NCI-H2227 treated with DMSO at 0.1 percent for 48 hours (cell line): ENCODE results near the gene CMSS1.
A peak's percentile ranks its signal among the peaks of the same experiment; 100 is the strongest.

Source experiments
- DNase-seq: peaks from one replicate; lab custom pipeline; 2025; lab: John Stamatoyannopoulos, UW

The CMSS1 gene

DNA sequence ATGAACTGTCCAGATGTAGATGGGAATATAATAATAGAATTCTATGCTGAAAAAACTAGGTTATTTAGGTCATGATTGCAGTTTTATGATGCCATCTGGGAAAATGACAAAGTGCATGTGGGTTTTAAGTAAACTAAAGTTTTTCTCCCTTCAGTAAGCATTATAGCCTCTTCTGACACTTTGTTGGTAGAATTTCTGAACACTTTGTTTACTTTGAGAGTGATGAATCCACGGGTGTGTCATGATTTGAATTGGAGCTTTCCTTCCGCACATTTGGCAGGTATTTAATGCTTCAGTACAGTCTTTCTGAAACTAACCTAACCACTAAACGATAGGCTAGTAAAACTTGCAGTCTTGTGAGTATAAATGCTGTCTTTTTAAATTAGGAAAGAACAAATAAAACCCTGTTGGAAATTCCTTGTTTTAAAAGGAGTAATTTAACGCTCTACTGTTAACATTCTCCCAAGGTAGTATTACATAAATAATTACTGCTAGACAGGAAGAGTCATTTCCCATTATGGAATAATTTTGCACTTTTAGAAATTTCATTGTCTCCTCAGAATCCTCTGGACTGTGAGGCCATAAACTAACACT lies 289.7 kb downstream of the CMSS1 start:
- no peak for DNase-seq

DNA sequence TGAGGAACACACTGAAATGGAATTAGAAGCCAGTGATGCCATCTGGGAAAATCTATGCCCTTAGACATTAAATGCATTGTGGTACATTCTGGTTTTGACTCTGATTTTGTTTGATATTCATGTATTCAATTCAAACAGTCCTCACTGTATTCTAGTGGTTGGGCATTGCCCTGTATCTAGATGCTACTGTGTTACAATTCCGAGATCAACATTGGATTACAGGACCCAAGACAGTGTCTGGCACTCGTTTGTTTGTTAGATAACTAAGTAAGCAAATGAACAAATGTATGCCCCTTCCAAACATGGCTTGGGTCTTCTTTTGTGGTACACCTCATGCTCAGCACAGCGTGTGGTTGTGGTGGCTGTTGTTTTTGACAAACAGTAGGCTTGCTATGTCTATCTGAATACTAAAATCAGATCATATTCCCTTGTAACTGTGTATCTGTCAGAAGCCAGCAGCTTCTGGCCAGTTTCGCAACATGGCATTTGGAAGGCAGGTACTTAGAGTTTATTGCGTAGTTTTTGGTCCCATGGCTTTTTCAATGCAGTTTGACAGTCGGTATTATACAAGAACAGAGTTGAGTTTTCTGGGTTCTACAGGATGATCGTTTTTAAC lies 290.9 kb downstream of the CMSS1 start:
- no peak for DNase-seq

DNA sequence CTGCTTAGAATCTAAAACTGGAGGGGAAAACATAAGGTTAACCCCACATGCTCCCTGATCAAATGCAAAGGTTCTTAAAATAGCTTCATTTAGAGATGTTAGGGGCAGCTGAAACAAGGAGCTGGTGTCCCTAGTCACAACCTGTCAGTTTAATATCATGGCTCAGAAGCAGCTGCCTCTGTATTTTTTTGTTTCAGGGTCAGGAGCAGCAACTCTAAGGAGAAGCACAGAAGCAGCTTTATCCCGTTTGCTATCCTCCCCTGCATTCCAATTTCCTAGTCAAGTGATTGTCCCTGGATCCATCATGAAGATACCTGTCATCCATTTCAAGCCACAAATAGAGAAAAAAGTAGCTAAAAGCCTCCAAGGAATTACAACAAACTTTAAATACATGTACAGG lies 292.5 kb downstream of the CMSS1 start:
- DNase-seq = no peak

DNA sequence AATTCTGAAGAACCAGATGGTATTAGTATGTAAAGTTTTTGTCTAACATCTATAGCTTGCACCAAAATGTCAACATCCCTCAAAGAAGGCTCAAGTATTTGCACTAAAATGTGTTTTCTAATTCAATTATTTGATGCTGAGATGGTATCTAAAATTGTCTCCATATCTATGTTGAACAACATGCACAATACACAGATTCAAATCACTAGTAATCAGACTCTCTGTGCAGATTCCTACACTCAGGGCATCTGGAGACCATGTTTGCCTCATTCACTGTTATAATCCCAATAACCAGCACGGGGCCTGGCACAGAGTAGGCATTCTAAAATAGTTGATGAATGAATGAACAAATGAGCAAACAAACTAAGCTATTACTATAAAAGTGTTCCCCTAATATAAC lies 294.1 kb downstream of the CMSS1 start:
- DNase-seq = no peak

DNA sequence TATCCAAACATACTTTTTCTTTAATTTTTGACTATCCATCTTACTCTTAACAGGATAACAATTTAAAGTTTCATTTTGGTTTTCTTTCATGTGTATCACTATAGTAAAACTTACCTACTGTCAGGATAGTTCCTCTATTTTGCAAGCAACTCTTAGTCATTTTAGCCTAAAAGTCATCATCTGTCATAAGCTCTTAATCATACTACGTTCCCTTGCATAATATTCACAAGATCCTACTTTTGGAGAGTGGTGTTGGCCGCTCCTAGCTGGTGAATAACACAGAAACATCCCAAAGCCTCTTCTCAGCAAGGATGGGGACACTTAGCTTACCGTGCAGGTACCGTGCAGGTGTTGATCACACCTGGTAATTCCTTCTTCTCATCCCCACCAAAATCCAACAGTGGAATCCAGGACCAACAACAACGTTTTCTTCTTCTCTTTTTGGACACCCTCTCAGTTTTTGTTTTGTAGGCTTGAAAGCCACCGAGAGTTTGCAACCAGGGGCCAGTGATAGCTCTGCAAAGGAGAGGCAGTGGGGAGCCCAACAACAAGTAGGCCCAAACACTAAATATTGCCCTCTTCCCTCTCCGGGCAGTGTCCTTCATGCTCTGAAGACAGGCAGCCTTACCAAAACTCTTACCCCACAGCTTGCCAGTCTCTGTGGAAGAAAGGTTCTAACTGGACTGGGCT lies 296.2 kb downstream of the CMSS1 start:
- DNase-seq = no peak

DNA sequence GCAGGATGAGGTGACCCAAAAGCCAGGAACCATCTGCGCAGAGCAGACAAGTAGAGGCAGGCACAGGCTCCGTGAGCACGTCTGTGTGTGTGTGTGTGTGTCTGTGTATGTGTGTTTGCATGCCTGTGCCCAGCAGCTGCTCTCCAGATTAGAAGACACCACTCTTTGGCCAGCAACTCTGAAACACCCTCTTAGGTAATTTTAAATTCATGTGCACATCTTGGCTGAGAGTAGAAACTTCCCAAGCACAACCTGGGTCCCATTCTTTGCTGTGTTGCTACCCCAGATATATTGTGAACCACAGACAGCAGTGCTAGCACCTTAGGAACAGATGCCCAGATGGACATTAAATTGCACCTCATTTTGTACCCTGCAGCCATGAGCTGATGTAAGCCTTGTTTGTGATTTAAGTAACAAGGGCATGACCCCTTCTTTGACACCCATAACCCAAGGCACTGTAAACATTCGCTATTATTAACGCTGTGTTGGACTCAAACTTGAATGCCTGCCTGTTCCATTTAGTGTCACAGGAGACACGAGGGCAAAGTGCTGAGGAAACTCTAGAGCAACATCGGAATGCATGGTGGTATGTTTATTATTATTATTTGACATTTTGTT lies 296.9 kb downstream of the CMSS1 start, which contains the start of gene FILIP1L:
Gene FILIP1L, minus strand, starts transcription at position 89 of the 618 bp plus-strand sequence.
- no peak for DNase-seq

DNA sequence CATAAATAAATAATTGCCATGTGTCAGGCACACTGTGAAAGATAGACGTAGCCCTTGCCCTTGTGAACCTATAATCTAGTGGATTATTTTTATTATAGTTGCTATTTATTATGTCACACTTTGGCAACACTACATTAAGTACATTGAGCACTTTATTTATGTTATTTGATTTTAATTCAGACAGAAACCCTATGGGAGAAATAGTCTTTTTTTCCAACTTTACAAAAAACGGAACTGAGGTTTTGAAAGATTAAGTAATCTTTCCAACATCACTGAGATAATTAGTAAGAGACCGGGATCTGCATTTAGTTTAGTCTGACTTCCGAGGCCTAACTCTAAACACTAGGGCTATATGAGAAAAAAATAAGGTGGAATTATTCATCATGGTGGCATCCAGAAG lies 299.4 kb downstream of the CMSS1 start:
- no peak for DNase-seq

DNA sequence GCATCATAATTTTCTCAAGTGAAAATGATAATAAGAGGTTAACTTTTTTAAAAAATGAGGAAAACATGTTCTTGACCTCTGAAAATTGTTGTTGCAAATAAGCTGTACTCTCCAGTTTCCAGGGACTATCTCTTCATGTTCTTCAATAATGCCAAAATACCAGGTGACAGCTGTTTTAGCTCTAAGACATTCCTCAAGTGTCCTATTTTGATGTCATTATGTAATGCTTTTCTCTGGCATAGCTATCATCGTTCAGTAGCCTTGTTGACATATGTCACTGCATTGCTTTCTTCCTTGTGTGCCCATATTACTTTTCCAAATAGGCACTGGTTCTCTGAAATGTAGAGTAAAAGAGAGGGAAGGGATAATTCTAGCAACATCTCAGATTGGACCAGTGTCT lies 302.4 kb downstream of the CMSS1 start:
- DNase-seq = peak; percentile 2

DNA sequence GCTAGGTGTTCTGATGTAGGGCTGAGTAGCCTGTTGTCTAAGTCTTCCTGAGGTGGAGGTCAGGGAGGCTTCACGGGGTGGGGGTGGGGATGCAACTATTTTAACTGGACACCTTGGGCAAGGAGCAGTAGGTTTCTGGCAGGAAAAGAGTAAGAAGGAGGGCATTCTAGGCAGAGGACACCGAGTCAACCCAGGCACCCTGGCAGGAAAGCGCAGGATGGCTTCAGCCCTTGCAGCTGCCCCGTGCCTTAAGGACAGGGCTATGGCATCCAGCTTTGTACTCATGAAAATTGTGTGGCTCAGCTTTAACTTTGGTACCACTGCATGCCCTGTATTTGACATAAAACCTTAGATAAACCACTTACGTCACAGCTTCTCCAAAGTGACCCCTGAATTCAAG lies 303.0 kb downstream of the CMSS1 start:
- DNase-seq = no peak

DNA sequence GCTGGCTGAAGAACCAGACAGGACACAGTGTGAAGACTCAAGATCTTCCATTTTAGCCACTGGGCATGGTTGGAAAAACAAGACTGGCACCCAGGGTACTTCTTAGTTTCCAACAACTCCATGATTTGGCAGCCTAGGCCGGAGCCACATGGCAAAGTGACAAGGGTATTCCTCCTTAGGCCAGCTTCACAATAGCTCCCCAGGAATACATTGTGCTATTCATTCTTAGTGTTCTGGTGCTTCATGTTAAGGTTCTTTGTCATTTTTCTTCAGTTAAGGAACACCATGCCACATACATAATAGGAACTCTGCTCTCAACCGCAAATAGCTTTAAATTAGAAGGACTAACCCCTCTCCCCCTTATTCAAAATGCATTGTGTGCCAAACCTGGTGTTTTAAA lies 304.7 kb downstream of the CMSS1 start:
- DNase-seq = no peak

DNA sequence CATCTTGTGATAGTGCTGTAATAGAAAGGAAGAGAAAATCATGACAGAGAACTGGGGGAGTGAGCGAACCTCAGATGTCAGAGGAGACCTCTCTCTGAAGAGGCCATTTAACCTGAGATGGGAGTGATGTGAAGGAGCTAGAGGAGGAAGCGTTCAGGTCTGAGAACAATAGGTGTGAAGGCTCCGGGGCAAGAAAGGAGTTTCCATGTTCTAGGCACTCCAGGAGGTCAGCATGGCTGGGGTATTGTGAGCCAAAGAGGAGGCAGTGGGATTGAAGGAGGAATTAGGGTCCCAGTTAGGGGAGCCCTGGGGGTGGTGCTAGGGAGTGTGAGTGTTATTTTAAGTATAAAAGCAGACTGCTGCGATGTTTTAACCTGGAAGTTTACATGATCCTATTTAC lies 305.4 kb downstream of the CMSS1 start:
- no peak for DNase-seq

DNA sequence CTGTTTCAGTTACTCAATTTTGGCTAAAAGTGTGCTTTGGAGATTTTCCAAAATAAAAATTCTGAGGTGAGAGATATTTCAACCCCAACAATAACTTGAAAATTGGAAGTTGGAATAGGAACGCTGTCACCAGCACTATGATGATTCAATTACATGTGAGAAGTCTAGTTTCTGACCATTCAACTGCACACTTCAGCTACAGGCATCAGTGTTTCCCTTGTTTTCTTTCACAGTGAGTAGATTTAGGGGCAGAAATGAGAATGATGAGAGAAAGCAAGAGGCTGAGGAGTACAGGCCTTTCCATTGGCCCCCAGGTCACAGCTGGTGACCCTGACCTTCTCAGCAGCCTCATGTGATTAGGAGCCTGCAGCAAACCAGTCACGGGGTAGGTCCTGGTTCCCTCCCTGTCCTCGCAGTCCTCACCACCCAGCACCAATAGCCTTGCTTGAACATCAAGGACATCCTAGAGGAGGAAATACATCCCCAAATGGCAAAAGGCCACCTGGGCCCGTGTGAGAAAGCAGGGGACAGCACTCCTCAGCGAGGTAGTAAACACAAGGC lies 306.6 kb downstream of the CMSS1 start:
- DNase-seq = no peak

DNA sequence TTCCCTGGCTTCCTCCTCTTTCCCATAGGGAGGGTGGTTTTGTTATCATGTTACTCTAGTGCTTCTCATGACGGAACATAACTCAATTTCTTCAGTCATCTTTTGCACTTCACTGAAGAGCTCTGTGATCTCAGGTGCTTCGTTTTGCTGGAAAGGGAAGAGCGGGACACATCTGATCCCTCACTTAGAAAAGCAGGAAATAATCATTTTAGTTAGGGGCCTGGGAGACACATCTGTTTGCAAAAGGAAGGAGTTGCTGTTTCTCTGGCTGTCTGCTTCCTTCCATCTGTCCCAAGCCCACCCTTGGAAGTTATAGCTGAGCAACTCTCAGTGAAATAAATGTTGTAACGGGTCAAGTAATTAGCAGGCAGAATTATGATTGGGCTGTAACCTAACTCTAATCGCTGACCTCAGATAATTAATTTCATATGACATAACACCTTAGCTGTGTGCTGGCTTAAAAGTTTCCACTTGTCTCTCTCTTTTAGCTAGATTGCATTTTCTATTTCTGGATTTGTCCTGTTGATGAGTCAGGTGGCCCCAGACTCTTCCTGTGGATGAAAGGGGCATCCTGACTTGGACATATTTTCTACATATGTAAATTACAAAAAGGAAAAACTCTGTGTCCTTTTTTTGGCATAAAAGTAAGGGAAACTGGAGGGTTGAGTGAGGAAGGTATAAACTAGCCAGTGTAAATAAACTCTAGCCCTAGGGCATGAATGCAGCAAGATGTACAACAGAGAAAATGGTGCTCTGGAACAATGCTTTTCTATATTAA lies 307.7 kb downstream of the CMSS1 start:
- no peak for DNase-seq

DNA sequence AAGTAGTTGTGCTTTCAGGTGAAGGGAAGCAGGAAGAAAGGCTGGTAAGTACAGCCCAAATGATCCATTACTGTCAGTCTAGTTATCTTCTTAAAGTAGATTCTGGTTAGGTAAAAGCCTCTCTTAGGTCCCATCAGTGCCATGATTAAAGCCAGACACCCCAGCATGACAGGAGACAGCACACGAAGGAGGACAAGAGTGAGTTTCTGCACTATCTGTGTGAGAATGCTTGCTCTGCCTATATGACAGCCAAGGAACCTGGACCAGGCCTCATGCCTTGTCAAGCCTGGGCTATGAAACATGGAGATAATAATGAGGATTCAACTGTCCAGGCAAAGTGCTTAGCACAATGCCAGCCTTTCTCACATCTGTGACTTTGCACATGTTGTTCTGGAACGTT lies 310.1 kb downstream of the CMSS1 start:
- DNase-seq = no peak

DNA sequence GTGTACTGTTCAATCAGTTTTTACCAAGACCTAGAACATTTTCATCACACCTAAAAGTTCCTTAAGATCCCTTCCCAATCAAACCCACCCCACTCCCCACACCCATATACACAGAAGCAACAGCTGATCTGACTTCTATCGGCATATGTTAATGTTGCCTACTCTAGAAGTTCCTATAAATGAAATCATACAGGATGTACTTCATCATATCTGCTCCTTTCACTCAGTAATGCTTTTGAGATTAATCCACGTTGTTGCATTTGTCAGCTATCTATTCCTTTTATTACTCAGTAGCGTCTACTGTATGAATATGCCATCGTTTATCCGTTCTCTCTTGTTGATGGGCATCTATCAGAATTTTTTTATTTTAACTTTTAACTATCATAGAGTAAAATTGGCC lies 310.9 kb downstream of the CMSS1 start:
- DNase-seq = no peak

DNA sequence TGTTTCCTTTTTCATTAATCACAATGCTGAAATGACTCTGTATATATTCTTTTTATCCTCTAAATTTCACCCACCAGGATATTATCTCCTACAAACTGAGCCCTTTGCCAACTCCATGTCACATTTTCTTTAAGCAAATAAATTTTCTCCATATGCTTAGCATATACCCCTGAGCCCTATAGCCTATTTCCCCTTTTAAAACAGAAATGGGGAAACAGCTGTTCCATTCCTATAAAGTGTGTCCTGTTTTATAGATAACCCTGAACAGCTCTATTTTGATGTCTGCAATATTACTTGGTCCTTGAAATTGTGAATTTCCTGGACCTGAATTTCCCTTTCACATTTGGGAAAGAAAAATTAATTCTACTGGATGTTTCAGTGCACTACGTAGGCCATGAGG lies 312.3 kb downstream of the CMSS1 start:
- no peak for DNase-seq

DNA sequence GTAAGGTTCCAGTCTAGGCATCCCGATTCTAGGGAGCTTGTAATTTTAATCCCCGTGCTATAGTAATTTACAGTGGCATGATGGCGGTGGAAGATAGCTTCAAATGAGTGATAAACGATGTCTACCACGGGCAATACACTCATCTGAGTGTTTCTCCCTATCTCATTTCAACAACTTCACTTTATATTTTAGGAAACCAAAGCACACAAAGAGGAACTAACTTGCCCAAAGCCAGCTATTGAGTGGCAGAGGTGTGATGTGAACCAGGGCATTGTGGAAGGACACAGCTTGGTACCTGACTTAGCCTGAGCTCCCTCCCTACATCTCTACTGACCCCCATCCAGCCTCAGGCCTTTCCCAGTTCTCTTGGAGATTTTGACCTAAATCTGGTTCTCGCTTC lies 313.6 kb downstream of the CMSS1 start:
- no peak for DNase-seq

DNA sequence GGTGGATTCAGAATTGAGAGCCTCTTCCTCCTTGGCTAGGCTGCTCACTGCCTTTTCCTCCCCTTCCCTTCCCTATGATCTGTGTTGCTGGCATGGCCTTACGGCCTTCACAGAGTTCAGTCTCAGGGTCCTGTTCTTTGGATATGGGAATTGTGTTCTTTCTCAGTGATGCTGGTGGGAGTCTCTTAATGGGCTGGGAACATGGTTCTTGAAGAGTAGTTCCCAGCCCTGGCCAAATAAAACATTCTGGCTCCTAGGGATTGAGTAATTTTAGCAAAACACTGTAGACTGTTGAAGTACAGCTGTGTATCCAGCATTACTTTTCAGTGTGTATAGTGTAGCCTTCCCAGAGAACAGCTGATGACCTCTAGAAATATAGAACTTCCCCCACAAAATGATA lies 319.3 kb downstream of the CMSS1 start:
- DNase-seq = no peak

DNA sequence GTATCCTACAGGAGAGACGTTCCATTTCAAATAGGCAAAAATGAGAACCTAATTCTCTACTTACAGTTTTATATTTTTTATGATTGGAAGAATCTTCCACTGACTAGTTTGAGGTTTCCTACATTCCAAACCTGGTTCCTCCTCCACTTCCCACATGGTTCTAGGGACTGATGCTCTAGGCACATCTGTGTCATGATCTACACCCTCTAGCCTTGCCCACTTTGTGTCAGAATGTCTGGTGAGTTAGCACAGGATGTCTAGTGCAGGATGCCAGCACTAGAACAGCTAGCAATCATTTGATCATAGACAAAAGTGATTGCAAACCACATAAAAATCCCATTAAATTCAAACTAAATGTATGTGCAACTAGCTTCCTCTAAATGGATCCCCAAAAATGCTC lies 323.3 kb downstream of the CMSS1 start:
- no peak for DNase-seq

DNA sequence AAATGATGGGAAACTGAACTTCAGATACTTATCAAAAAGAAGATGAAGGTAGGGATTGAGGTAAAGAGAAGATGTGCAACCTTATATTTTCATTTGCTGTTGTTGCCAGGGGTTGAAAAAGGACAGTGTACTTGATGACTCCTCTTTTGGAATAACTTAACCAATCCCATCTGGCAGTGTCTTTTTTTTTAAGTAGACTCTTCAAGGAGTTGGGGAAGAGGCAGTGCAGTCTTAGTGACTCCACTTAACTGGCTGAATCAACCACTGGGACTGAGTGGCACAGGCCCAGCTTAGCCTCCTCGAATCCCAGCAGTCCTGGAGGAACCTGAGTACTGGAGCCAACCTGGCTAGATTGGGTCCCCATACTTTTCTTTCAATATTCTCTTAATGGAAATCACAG lies 323.9 kb downstream of the CMSS1 start:
- DNase-seq = no peak

DNA sequence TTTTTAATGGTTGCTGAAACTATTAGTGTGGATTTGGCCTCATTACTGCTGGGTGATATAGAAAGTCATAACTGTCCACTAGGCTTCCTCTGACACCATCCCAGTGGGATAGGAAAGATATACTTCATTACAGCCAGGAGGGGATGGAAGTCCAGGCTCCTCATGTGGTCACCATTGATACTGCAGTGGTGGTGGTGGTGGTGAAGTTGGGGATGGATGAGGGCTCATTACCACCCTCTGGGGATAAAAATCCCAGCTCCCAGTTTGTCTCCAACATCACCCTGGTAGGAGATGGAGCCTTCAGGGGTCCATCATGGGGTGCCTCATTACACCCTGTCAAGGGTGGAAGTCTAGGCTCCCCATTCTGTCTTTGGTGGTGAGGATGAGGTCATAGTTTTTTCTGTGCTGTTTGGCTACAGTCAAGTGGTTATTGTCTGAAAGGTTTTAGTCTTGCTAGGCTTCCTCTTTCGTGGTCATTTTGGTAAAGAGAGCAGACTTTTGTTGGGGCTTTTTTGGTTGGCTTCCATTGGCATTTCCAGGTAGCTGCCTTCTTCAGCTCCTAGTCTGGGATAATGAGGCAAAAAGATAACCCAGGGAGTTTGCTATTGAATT lies 326.7 kb downstream of the CMSS1 start:
- no peak for DNase-seq

DNA sequence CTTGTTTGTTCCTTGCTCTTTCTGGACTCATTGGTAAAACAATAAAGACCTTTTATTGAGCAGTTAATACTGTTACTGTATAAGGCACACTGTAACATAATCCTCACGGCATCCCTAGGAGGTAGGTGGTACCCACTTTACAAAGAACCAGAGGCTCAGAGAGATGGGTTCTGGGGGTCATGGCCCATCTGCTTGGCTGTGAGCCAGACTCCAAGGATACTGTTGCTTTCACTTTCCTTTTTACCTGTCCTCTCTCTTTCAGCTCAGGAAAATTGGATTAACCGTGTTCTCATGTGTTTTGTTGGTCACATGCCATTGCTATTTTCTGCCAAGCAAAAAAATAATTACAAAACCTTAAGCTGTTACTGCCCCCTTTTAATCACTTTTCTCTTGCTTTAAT lies 331.5 kb downstream of the CMSS1 start:
- no peak for DNase-seq
